HUES64 (cell line): ENCODE data around the gene HSPA1B. TPM values are rescaled to one million over a fixed set of nuclear protein-coding genes. Genes with fewer than 3 reads are reported as not detected.

Experiments used
- H3K27ac ChIP-seq: 2 replicates; pipeline ENCODE4 v1.7.0; 2013; ENCODE audit warnings: low read depth, low read length, inconsistent platforms
- H3K27me3 ChIP-seq: 2 replicates; pipeline ENCODE4 v1.6.1; 2013; ENCODE audit warnings: mild to moderate bottlenecking, low read length; ENCODE audit not compliant: insufficient read depth
- H3K36me3 ChIP-seq: 2 replicates; pipeline ENCODE4 v1.6.1; 2013; ENCODE audit warnings: mild to moderate bottlenecking, low read length; ENCODE audit not compliant: insufficient read depth
- H3K4me1 ChIP-seq: 2 replicates; pipeline ENCODE4 v1.6.1; 2013; ENCODE audit warnings: mild to moderate bottlenecking, low read length, moderate library complexity; ENCODE audit not compliant: insufficient read depth
- H3K4me3 ChIP-seq: 2 replicates; pipeline ENCODE4 v1.5.1; 2013; ENCODE audit warnings: mild to moderate bottlenecking, low read length, moderate library complexity
- H3K9ac ChIP-seq: 2 replicates; pipeline ENCODE4 v1.6.1; 2013; ENCODE audit warnings: mild to moderate bottlenecking, low read depth, low read length
- H3K9me3 ChIP-seq: 2 replicates; pipeline ENCODE4 v1.6.1; 2013; ENCODE audit warnings: low read depth, low read length; ENCODE audit not compliant: insufficient read depth
- WGBS: fragments of 150-250, 120-280 bp; methylation state at CpG from one replicate; pipeline ENCODE4 v1.1.7; 2013; ENCODE audit warnings: missing lambda C conversion rate; 5-methylcytosine and 5-hydroxymethylcytosine counted together
- polyA plus RNA-seq, 2 experiments: library from polyadenylated mRNA; stranded (reverse); fragments of 50-300 nt; gene quantifications; one replicate each; pipeline ENCODE4 v1.2.3, GENCODE V29; 2013

The HSPA1B gene
- 31.2 TPM for polyA plus RNA-seq (2013, experiment 1 of 2)
- polyA plus RNA-seq (2013, experiment 2 of 2), result 31.6 TPM

DNA sequence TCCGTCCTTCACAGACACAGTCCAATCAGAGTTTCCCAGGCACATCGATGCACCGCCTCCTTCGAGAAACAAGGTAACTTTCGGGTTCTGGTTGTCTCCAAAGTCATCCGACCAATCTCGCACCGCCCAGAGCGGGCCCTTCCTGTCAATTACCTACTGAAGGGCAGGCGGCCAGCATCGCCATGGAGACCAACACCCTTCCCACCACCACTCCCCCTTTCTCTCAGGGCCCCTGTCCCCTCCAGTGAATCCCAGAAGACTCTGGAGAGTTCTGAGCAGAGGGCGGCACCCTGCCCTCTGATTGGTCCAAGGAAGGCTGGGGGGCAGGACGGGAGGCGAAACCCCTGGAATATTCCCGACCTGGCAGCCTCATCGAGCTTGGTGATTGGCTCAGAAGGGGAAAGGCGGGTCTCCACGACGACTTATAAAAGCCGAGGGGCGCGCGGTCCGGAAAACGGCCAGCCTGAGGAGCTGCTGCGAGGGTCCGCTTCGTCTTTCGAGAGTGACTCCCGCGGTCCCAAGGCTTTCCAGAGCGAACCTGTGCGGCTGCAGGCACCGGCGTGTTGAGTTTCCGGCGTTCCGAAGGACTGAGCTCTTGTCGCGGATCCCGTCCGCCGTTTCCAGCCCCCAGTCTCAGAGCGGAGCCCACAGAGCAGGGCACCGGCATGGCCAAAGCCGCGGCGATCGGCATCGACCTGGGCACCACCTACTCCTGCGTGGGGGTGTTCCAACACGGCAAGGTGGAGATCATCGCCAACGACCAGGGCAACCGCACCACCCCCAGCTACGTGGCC, at the start of gene HSPA1B:
HSPA1B (plus strand) TSS at position 453 of the 794 bp plus-strand sequence; CDS start at position 666, 213 bp downstream.
- Histone ChIP-seq H3K4me1 (peaks cover 10% of the 10 kb centered on the region), H3K4me3 (peak within 1 kb of the TSS; percentile 79), H3K27me3 (no peaks in the 10 kb centered on the region), H3K27ac (peak within 1 kb of the TSS; percentile 74), H3K9ac (peak within 1 kb of the TSS; percentile 80), H3K9me3 (no peaks in the 10 kb centered on the region), H3K36me3 (no peaks in the 10 kb centered on the region)
- under 1% methylated on average over 50 of the region's 56 CpGs for WGBS

DNA sequence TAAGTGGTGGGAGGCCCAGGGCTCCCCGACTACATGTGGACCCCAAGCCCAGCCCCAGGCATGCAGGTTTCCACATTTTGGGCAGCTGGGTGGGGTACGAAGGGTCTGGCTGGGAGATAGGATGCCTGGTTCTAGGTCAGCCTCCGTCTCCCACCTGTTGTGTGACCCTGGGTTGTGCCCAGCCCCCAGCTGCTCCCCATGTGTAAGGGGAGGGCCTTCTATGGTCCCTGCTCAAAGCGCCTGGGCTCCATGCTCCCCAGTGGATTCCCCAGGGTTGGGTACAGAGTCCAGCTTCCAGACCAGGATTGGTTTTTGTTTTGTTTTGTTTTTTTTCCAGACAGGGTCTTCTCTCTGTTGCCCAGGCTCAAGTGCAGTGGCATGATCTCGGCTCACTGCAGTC, 49.3 kb upstream of the HSPA1B start:
- H3K27ac ChIP-seq, result no peak overlapping the region
- no peaks in the 10 kb centered on the region for H3K4me1 ChIP-seq
- H3K27me3 ChIP-seq, result no peaks in the 10 kb centered on the region
- peaks cover 54% of the 10 kb centered on the region for H3K36me3 ChIP-seq
- 92% methylated on average over 5 of the region's 5 CpGs for WGBS
- H3K9ac ChIP-seq, result no peak overlapping the region
- H3K9me3 ChIP-seq, result no peaks in the 10 kb centered on the region
- H3K4me3 ChIP-seq, result no peak overlapping the region

DNA sequence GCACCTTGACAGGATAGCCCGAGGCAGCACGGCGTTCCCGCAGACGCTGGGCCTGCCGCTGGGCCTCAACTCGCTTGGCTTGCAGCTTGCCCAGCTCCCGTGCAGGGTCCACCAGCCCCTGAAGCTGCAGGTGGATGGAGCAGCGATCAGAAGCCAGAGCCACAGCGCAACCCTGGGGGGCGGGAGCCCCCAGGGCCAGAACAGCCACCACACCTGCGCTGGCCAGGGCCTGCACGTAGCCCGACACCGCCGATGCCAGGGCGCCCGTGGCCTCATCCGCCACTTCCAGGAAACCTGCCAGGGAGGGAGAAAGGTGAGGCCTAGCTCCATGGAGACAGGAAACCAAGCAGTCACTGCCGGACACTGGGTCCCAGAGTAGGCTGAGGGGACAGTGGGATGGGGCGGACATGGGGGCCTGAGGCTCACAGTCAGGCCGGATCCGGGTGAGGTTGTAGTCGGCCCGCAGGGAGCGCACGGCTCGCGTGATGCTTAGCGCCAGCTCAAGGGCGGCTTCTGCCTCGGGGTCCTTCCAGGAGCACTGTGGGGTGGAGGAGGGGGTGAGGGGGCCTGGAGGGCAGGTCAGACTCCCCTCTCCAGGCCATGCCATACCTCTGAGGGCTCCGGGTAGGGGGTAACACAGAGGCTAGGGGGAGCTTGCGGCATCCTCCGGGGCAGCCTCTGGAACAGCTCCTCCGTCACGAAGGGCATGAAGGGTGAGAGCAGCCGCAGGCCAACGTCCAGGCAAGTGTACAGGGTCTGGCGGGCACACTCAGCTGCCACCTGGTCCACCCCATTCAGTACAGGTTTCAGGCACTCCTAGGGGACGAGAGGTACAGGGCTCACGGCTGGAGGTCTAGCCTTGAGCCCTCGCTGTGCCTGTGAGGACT, 48.3 kb upstream of the HSPA1B start:
- Histone ChIP-seq H3K27ac (no peak overlapping the region), H3K36me3 (peaks cover 63% of the 10 kb centered on the region), H3K4me1 (no peaks in the 10 kb centered on the region), H3K4me3 (no peak overlapping the region), H3K27me3 (no peaks in the 10 kb centered on the region), H3K9me3 (no peaks in the 10 kb centered on the region), H3K9ac (no peak overlapping the region)
- WGBS, result 95% methylated on average over 43 of the region's 43 CpGs

DNA sequence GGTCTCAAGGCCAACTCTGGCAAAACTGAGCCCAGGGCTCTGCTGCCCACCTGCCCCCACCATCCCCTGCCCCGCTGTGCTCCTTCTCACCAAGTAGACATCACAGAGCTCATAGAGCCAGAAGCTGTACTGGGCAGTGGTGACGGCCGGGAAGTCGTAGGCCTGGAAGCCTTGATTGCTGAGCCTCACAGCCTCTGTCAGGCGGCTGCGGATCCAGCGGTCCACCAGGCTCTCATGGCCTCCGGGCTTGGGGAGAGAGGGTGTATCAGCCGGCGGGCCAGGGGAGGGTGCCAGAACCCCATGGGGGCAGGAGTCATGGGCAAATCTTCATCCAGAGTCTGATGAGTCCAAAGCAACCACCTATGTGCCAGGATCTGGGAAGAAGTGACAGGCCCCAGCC, 47.6 kb upstream of the HSPA1B start:
- Histone ChIP-seq H3K27me3 (no peaks in the 10 kb centered on the region), H3K9me3 (no peaks in the 10 kb centered on the region), H3K4me1 (no peaks in the 10 kb centered on the region), H3K4me3 (no peak overlapping the region), H3K27ac (no peak overlapping the region), H3K9ac (no peak overlapping the region), H3K36me3 (peaks cover 70% of the 10 kb centered on the region)
- WGBS, result 96% methylated on average over 10 of the region's 10 CpGs

DNA sequence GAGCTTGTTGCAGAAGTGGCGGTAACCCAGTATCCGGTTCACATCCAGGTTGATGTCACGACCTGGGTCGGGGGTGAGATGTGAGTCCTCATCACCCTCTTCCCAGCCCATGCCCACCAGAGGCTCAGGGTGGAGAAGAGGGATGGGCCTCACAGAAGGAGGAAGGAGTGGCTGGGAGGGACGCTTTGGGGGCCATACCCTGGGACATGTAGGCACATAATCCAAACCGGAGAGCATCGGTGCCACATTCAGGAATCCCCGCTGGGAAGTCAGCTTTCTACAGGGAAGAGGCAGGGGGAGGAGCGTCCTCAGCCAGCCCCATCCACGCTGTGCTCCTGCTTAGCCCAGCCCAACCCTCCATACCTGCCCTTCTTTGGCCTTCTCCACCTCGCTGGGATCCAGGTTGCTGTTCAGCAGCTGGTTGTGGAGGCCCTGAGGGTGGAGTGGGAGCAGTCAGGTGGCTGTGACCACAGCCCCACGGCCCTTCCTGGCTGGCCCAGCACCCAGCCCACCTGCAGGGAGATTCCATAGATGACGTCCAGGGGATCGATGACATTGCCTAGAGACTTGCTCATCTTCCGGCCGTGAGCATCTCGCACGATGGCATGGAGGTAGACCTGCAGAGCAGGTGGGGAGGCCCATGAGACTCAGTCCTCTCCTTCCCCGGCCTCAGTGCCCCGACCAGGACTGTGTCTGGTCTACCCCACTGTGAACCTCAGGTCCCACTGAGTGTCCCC, 46.9 kb upstream of the HSPA1B start:
- no peak overlapping the region for H3K27ac ChIP-seq
- H3K4me1 ChIP-seq, result no peaks in the 10 kb centered on the region
- no peaks in the 10 kb centered on the region for H3K9me3 ChIP-seq
- no peaks in the 10 kb centered on the region for H3K27me3 ChIP-seq
- peaks cover 78% of the 10 kb centered on the region for H3K36me3 ChIP-seq
- WGBS, result 95% methylated on average over 20 of the region's 20 CpGs
- no peak overlapping the region for H3K4me3 ChIP-seq
- H3K9ac ChIP-seq, result no peak overlapping the region

DNA sequence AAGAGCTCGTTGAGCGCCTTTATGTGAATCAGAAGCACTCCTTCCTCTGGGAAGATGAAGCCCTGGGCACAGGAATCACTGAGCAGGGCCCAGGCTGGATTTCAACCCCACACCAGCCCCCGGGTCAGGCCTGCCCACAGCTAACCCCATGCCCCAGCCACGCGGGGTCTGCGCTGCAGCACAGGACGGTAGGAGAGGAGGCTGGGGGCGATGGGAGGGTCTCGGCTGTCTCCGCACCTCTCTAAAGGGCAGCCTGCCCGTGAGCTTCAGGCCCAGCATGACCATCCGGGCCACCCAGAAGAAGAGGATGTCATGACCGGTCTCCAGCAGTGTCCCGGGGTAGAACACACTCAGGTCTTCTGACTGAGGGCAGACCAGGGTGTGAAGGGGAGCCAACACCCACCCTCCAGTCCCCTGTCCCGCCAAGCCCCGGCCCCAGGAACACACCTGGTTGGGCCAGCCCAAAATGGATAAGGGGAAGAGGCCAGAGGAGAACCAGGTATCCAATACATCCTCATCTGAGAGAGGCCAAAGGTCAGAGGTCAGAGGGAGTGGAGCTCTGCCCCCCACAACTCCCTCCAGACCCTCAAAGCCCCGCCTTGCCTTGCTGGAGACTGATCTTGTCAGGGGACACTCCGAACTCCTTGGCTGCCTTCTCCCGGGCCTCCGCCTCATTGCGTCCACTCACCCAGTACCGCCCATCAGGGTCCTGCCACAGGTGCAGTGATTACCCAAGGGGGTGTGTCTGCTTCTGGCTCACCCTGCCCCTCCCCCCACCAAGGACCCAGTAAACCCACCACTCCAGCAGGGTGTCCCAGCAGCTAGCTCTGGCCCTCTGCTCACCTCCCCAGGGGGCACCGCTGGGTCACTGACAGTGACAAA, 46.1 kb upstream of the HSPA1B start:
- WGBS, result 96% methylated on average over 23 of the region's 23 CpGs
- peaks cover 83% of the 10 kb centered on the region for H3K36me3 ChIP-seq
- H3K4me1 ChIP-seq, result no peaks in the 10 kb centered on the region

DNA sequence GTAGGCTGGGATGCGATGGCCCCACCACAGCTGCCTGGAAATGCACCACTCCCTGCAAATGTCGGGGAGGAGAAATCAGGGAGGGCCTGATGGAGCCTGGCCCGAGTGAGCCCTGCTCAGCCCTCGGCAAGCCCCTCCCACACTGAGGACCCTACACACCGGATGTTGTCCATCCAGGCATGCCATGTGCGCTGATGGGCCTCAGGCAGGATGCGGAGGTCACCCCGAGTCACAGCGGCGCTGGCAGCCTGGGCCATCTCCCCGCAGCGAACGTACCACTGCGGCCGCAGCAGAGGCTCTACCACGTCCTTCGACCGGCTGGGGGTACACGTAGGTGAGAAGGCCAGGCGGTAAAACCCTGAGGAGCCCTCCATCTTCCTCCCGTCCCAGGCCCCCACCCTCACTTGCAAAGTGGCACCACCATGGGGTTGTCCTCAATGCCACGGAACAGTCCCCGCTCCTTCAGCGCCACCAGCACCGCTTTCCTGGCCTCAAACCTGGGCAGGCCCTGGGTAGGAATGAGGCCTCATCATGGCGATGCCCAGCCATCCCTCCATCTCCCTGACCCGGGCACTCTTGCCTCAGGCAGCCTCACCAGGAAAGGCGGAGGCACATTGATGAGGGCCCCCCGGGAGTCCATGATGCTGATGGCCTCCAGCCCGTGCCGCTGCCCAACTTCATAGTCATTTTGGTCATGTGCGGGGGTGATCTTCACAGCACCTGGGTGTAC, 45.2 kb upstream of the HSPA1B start:
- Histone ChIP-seq H3K27ac (no peak overlapping the region), H3K4me1 (no peaks in the 10 kb centered on the region), H3K9ac (no peak overlapping the region), H3K9me3 (no peaks in the 10 kb centered on the region), H3K4me3 (no peak overlapping the region), H3K36me3 (peaks cover 91% of the 10 kb centered on the region), H3K27me3 (no peaks in the 10 kb centered on the region)
- 96% methylated on average over 32 of the region's 32 CpGs for WGBS

More for the DNA sequence above, 46.1 kb upstream of the HSPA1B start:
- Histone ChIP-seq H3K27ac (no peak overlapping the region), H3K9ac (no peak overlapping the region), H3K27me3 (no peaks in the 10 kb centered on the region), H3K4me3 (no peak overlapping the region), H3K9me3 (no peaks in the 10 kb centered on the region)

DNA sequence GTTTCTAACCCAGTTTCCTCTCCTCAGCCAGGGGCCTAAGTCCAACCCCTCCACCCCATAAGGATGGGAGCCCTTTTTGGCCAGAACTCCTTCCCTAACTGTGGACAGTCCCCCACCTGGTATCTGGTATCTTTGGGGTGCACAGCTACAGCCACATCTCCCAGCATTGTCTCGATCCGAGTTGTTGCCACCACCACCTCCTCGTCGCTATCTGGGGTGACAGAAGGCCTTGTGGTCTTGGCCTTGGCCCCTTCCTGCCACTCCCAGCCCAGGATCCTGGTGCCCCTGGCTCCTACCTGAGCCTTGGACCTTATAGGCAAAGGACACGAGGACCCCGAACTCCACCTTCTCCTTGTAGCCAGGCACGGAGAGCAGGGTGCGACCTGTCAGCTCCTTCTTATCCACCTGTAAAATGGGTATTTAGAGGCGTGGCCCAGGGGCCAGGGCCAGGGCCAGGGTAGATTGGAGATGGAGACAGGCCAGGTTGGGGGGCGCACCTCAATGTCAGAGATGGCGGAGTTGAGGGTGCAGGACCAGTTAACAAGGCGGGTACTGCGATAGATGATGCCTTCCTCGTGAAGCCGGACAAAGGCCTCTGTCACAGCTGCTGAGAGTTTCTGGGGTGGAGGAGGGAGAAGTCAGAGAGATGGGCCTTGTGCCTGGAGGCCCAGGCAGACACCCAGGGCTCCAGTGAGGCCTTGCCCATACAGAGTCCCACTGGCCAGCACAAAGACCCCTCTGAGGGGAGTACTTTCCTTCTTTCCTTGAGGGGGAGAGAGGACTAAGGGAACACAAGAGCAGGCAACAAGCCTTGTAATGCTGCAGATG, 43.2 kb upstream of the HSPA1B start:
- Histone ChIP-seq H3K27ac (no peak overlapping the region), H3K4me3 (no peak overlapping the region), H3K9me3 (no peaks in the 10 kb centered on the region), H3K27me3 (no peaks in the 10 kb centered on the region), H3K9ac (no peak overlapping the region), H3K36me3 (peaks cover 86% of the 10 kb centered on the region), H3K4me1 (no peaks in the 10 kb centered on the region)
- 95% methylated on average over 15 of the region's 15 CpGs for WGBS

DNA sequence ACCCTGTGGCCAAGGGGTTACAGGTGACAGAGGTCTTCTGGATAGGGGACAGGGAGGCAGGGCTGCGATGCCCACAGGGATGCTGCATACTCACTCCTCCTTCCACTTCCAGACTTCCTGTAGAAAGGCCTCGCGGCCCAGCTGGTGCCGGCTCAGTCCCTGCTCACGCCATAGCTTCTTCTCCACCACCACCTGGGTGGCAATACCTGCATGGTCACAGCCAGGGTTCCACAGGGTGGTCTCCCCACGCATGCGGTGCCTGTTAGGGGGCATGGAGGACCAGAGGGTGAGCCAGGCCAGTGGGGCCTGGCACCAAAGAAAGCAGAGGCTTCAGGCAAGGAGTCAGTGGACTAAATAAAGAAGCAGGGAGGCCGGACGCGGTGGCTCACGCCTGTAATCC, 42.1 kb upstream of the HSPA1B start:
- Histone ChIP-seq H3K27me3 (no peaks in the 10 kb centered on the region), H3K9me3 (no peaks in the 10 kb centered on the region), H3K9ac (no peak overlapping the region), H3K4me1 (no peaks in the 10 kb centered on the region), H3K4me3 (no peak overlapping the region), H3K36me3 (peaks cover 82% of the 10 kb centered on the region), H3K27ac (no peak overlapping the region)
- 96% methylated on average over 11 of the region's 11 CpGs for WGBS
